Measurements from ENCODE around the gene ARID1B.

ARID1B gene

GRCh38 chr6:156955494-156956183 lies 178.5 kb downstream of the ARID1B start:
- TF ChIP-seq FOXP2 (optimal IDR thresholded peaks at IDR 0.05; ENCODE audit: borderline replicate concordance, extremely low read depth, extremely low read length, insufficient read depth), result no peak
- no peak for TF ChIP-seq SIN3A (IDR thresholded peaks at IDR 0.05; ENCODE audit: borderline replicate concordance, insufficient read depth, low read length)
- no peak for TF ChIP-seq POLR2AphosphoS5 (IDR thresholded peaks at IDR 0.05; ENCODE audit: low read depth, low read length)
- TF ChIP-seq TAF1 (IDR thresholded peaks at IDR 0.05; ENCODE audit: borderline replicate concordance, insufficient read depth, low read length), result no peak
- no peak for TF ChIP-seq REST (IDR thresholded peaks at IDR 0.05; ENCODE audit: insufficient read depth in 1 of 2, low read depth in 2 of 2, low read length in 2 of 2)

GRCh38 chr6:156956286-156956685 lies 179.1 kb downstream of the ARID1B start:
- TF ChIP-seq FOXP2 (optimal IDR thresholded peaks at IDR 0.05; ENCODE audit: borderline replicate concordance, extremely low read depth, extremely low read length, insufficient read depth), result no peak
- TF ChIP-seq SIN3A (IDR thresholded peaks at IDR 0.05; ENCODE audit: borderline replicate concordance, insufficient read depth, low read length), result no peak
- TF ChIP-seq TAF1 (IDR thresholded peaks at IDR 0.05; ENCODE audit: borderline replicate concordance, insufficient read depth, low read length), result no peak
- TF ChIP-seq REST (IDR thresholded peaks at IDR 0.05; ENCODE audit: insufficient read depth in 1 of 2, low read depth in 2 of 2, low read length in 2 of 2), result no peak
- no peak for TF ChIP-seq POLR2AphosphoS5 (IDR thresholded peaks at IDR 0.05; ENCODE audit: low read depth, low read length)

- TF ChIP-seq POLR2AphosphoS5 (IDR thresholded peaks at IDR 0.05; ENCODE audit: low read depth, low read length), result no peak
- no peak for TF ChIP-seq FOXP2 (optimal IDR thresholded peaks at IDR 0.05; ENCODE audit: borderline replicate concordance, extremely low read depth, extremely low read length, insufficient read depth)
- TF ChIP-seq SIN3A (IDR thresholded peaks at IDR 0.05; ENCODE audit: borderline replicate concordance, insufficient read depth, low read length), result no peak
- no peak for TF ChIP-seq REST (IDR thresholded peaks at IDR 0.05; ENCODE audit: insufficient read depth in 1 of 2, low read depth in 2 of 2, low read length in 2 of 2)
- no peak for TF ChIP-seq TAF1 (IDR thresholded peaks at IDR 0.05; ENCODE audit: borderline replicate concordance, insufficient read depth, low read length)
Observed at GRCh38 chr6:156957931-156958547, 180.9 kb downstream of the ARID1B start.

- TF ChIP-seq TAF1 (IDR thresholded peaks at IDR 0.05; ENCODE audit: borderline replicate concordance, insufficient read depth, low read length), result no peak
Observed at GRCh38 chr6:156960525-156960924, 183.3 kb downstream of the ARID1B start.

GRCh38 chr6:156961282-156961892 lies 184.2 kb downstream of the ARID1B start:
- TF ChIP-seq SIN3A (IDR thresholded peaks at IDR 0.05; ENCODE audit: borderline replicate concordance, insufficient read depth, low read length) (no peak), TAF1 (IDR thresholded peaks at IDR 0.05; ENCODE audit: borderline replicate concordance, insufficient read depth, low read length) (no peak), REST (IDR thresholded peaks at IDR 0.05; ENCODE audit: insufficient read depth in 1 of 2, low read depth in 2 of 2, low read length in 2 of 2) (no peak), POLR2AphosphoS5 (IDR thresholded peaks at IDR 0.05; ENCODE audit: low read depth, low read length) (no peak), FOXP2 (optimal IDR thresholded peaks at IDR 0.05; ENCODE audit: borderline replicate concordance, extremely low read depth, extremely low read length, insufficient read depth) (no peak)
